ENCODE results near the gene BAAT. TPM values are rescaled to one million over a fixed set of nuclear protein-coding genes. Genes with fewer than 3 reads are reported as not detected.
"Not testable (repeated sequence)": the region's sequence is repeated elsewhere in the genome, so short reads cannot be mapped to it uniquely, and the experiment has no call there.

Gene BAAT
- total RNA-seq (under 1 TPM in 3 of 9 donors, not detected in 6; 0.17 to 0.32 (median 0.19) TPM), polyA plus RNA-seq (under 1 TPM; 0.03 to 0.08 TPM)
- long read RNA-seq, donor 1, result 0 reads
- long read RNA-seq, donor 2, result 0 reads
- long read RNA-seq, donor 3, result 0 reads

DNA sequence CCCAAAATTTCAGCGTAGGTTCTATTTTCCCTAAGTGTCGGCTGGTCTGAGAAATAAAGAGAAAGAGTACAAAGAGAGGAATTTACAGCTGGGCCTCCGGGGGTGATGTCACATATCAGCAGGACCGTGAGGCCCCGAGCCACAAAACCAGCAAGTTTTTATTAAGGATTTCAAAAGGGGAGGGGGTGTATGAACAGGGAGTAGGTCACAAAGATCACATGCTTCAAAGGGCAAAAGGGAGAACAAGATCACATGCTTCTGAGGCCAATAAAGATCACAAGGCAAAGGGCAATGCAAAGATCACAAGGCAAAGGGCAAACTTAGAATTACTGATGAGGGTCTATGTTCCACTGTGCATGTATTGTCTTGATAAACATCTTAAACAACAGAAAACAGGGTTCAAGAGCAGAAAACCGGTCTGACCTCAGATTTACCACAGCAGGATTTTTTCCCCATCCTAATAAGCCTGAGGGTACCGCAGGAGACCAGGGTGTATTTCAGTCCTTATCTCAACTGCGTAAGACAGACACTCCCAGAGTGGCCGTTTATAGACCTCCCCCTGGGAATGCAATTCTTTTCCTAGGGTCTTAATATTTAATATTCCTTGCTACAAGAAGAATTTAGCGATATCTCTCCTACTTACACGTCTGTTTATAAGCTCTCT lies at the start of gene BAAT:
TSS of gene BAAT (minus strand) at position 134 of the 664 bp plus-strand sequence. CDS start 13,602 bp downstream, outside the sequence.
- H3K4me3 ChIP-seq; ATAC-seq; intact Hi-C loops (cut with DNase I); H3K27ac ChIP-seq; H3K27me3 ChIP-seq; H3K4me1 ChIP-seq; DNase-seq: not testable (repeated sequence)
- peaks cover 0 to 27% (median 12%) of the 10 kb centered on the region in 9 donors for H3K36me3 ChIP-seq
- H3K9me3 ChIP-seq, result peaks cover 0 to 21% (median 10%) of the 10 kb centered on the region in 12 donors
- WGBS, 4 donors, result 87 to 97% (median 94%) methylated on average over 11 of the region's 11 CpGs

- H3K27ac ChIP-seq, result no peak overlapping the region
- TF ChIP-seq CTCF (IDR thresholded peaks at IDR 0.05) (no peak), POLR2A (IDR thresholded peaks at IDR 0.05) (no peak)
- H3K36me3 ChIP-seq, result no peaks in the 10 kb centered on the region
- no peak overlapping the region for H3K4me3 ChIP-seq
- WGBS, 4 donors, result 74 to 79% (median 76%) methylated on average over 3 of the region's 3 CpGs
- no peak for ATAC-seq
- no peaks in the 10 kb centered on the region for H3K9me3 ChIP-seq
- H3K27me3 ChIP-seq, result no peaks in the 10 kb centered on the region
- DNase-seq, result no peak
- peaks cover 0 to 3% (median 0%) of the 10 kb centered on the region in 12 donors for H3K4me1 ChIP-seq
- intact Hi-C loops (cut with DNase I), result no loop called here
Measured at GRCh38 chr9:101433229-101433628, 48.4 kb upstream of the BAAT start.

- ATAC-seq, result no peak
- Histone ChIP-seq H3K4me1 (no peaks in the 10 kb centered on the region), H3K27ac (no peak overlapping the region), H3K36me3 (no peaks in the 10 kb centered on the region), H3K4me3 (no peak overlapping the region), H3K27me3 (no peaks in the 10 kb centered on the region), H3K9me3 (no peaks in the 10 kb centered on the region)
- intact Hi-C loops (cut with DNase I), result no loop called here
- no peak for TF ChIP-seq POLR2A (IDR thresholded peaks at IDR 0.05)
- no peak for TF ChIP-seq CTCF (IDR thresholded peaks at IDR 0.05)
- DNase-seq, result no peak
- WGBS, 4 donors, result 67 to 81% (median 75%) methylated on average over 1 of the region's 1 CpG
Measured at GRCh38 chr9:101432740-101433139, 47.9 kb upstream of the BAAT start.

GRCh38 chr9:101432171-101432570 lies 47.4 kb upstream of the BAAT start:
- DNase-seq (no peak), ATAC-seq (no peak)
- no peak overlapping the region for H3K27ac ChIP-seq
- TF ChIP-seq CTCF (IDR thresholded peaks at IDR 0.05) (no peak), POLR2A (IDR thresholded peaks at IDR 0.05) (no peak)
- intact Hi-C loops (cut with DNase I), result no loop called here
- no peaks in the 10 kb centered on the region for H3K4me1 ChIP-seq
- H3K36me3 ChIP-seq, result no peaks in the 10 kb centered on the region
- no peaks in the 10 kb centered on the region for H3K9me3 ChIP-seq
- no peak overlapping the region for H3K4me3 ChIP-seq
- no peaks in the 10 kb centered on the region for H3K27me3 ChIP-seq

DNA sequence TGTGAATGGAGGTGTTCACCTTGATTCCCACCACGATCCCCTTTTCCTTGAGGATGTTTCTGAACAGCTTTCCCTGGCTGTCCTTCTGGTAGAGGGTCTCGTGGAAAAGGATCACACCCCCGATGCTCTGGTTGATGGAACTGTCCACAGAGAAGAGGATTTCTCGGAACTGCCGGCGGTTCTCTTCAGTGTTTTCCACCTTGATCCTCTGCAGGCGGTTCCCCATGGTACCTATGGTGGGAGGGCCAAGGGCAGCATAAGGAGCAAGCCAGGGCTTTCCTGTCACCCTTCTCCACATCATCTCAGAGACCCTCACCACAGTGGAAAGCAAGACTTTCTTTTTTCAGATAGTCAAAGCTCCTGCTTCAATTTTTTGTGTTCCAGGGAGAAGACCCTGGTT lies 44.9 kb upstream of the BAAT start:
- Histone ChIP-seq H3K27me3 (no peaks in the 10 kb centered on the region), H3K4me3 (no peak overlapping the region), H3K27ac (no peak overlapping the region), H3K4me1 (no peaks in the 10 kb centered on the region), H3K36me3 (no peaks in the 10 kb centered on the region), H3K9me3 (no peaks in the 10 kb centered on the region)
- intact Hi-C loops (cut with DNase I), result no loop called here
- DNase-seq (no peak), ATAC-seq (no peak)
- 87 to 95% (median 90%) methylated on average over 7 of the region's 7 CpGs for WGBS, 4 donors
- TF ChIP-seq POLR2A (IDR thresholded peaks at IDR 0.05) (no peak), CTCF (IDR thresholded peaks at IDR 0.05) (no peak)
